Transverse colon (tissue), 4 donors: ENCODE data around the gene SCG2.

ENCODE experiments used
- CTCF ChIP-seq, 5 experiments: fragments of 200-600 bp in 3 of 5; fragments of 450-650 bp in 2 of 5; sonication (generic) in 3 of 5; IDR thresholded peaks; 1 replicate in 2 of 5; 2 replicates in 3 of 5; pipeline ENCODE4 v1.5.1; 2016 to 2017; ENCODE audit warnings: antibody characterized with exemption in 5 of 5, inconsistent platforms in 3 of 5, mild to moderate bottlenecking in 2 of 5, moderate library complexity in 1 of 5
- EP300 ChIP-seq: sonication (generic); formaldehyde crosslinking; IDR thresholded peaks from one replicate; pipeline ENCODE4 v1.6.1; 2017; ENCODE audit warnings: antibody characterized with exemption, low read depth
- POLR2A ChIP-seq: fragments of 450-650 bp; IDR thresholded peaks from one replicate; pipeline ENCODE4 v1.6.1; 2016; ENCODE audit warnings: antibody characterized with exemption, mild to moderate bottlenecking, moderate library complexity
- POLR2AphosphoS5 ChIP-seq, 3 donors: sonication (generic); formaldehyde crosslinking; IDR thresholded peaks; one replicate each; pipeline ENCODE4 v1.6.1; 2016; ENCODE audit warnings: antibody characterized with exemption in 3 of 3

- no peak for TF ChIP-seq CTCF (IDR thresholded peaks at IDR 0.05)
- TF ChIP-seq POLR2A, result no peak
- TF ChIP-seq POLR2AphosphoS5 (IDR thresholded peaks at IDR 0.05), result no peak
- TF ChIP-seq EP300, result no peak
Measured at GRCh38 chr2:223644136-223644535, 42.0 kb upstream of the SCG2 start.
